Neuron (in vitro differentiated cells): ENCODE measurements around the gene REEP6.
A peak's percentile ranks its signal among the peaks of the same experiment; 100 is the strongest.
"Not testable (repeated sequence)": the region's sequence is repeated elsewhere in the genome, so short reads cannot be mapped to it uniquely, and the experiment has no call there.

Experiments
- H2AFZ ChIP-seq: one replicate; pipeline ENCODE4 v1.6.1; 2013; ENCODE audit warnings: low read depth, mild to moderate bottlenecking, inconsistent platforms, low read length, moderate library complexity
- H3K27me3 ChIP-seq: one replicate; pipeline ENCODE4 v1.6.1; 2013; ENCODE audit warnings: low read length; ENCODE audit not compliant: insufficient read depth
- H3K36me3 ChIP-seq: one replicate; pipeline ENCODE4 v1.6.1; 2013; ENCODE audit warnings: low read length; ENCODE audit not compliant: insufficient read depth
- H3K4me1 ChIP-seq: one replicate; pipeline ENCODE4 v1.6.1; 2013; ENCODE audit warnings: low read length; ENCODE audit not compliant: insufficient read depth
- H3K4me3 ChIP-seq: 2 replicates; pipeline ENCODE4 v1.5.1; 2013; ENCODE audit warnings: mild to moderate bottlenecking, low read length, moderate library complexity
- H3K9me3 ChIP-seq: one replicate; pipeline ENCODE4 v1.6.1; 2013; ENCODE audit warnings: low read length

The REEP6 gene

GRCh38 chr19:1516395-1516753 lies 25.4 kb downstream of the REEP6 start:
- H3K4me1 ChIP-seq: no peaks in the 10 kb centered on the region
- no peaks in the 10 kb centered on the region for H3K36me3 ChIP-seq
- H3K9me3 ChIP-seq: peaks cover 4% of the 10 kb centered on the region
- H2AFZ ChIP-seq: no peak overlapping the region
- peaks cover 27% of the 10 kb centered on the region for H3K27me3 ChIP-seq
- no peak overlapping the region for H3K4me3 ChIP-seq

DNA sequence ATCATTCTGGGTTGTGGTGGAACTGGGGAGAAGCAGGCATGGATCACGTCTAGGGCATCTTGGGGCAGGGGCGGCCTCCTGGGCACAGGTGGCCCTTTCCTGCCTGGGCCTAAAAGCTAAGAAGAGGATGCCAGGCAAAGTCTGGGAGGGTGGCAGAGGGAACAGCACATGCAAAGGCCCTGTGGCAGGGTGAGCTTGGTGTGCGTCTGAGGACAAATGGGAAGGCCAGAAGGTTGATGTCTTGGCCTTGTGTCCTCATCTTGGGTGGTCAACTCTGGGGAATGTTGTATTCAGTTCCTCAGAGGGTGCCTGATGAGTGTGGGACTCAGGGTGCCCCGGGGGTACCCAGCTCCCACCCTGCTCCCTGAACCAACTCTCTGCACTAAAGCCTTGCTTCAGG lies 27.5 kb downstream of the REEP6 start:
- no peaks in the 10 kb centered on the region for H3K4me1 ChIP-seq
- H2AFZ ChIP-seq: no peak overlapping the region
- no peaks in the 10 kb centered on the region for H3K36me3 ChIP-seq
- H3K9me3 ChIP-seq: peaks cover 4% of the 10 kb centered on the region
- no peak overlapping the region for H3K4me3 ChIP-seq
- H3K27me3 ChIP-seq: peaks cover 40% of the 10 kb centered on the region

- not testable (repeated sequence) for H3K4me3 ChIP-seq, H3K4me1 ChIP-seq, H3K9me3 ChIP-seq, H2AFZ ChIP-seq, H3K36me3 ChIP-seq
- peaks cover 39% of the 10 kb centered on the region for H3K27me3 ChIP-seq
Measured at GRCh38 chr19:1519802-1520201, 28.8 kb downstream of the REEP6 start.

DNA sequence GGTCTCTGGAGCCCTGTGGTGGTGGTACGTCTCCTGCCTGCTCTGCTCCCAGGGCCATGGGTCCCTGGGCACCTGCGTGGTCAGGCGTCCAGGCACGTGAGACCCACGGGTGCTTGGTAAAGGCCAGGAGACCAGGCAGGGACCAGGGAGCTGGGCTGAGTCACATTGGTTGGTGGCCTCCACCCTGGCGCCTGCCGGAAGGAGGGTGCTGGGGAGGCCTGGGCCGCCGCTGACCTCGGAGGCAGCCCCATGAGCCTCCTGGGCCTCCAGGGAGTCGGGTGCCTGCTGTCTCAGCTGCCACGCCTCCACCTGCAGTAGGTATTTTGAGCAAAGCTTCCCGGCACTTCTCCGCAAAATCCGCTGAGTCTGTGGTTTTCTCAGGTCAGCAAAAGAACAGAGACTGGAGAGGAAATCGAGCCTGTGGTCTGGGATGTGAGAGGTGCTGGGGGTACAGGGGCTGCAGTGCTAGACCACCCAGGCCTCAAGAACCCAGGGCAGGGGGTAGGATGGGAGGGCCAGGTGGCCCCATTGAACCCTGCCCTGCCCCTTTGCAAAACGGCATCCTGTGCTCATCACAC lies 29.3 kb downstream of the REEP6 start:
- Histone ChIP-seq H3K4me1 (no peaks in the 10 kb centered on the region), H3K9me3 (peaks cover 4% of the 10 kb centered on the region), H2AFZ (no peak overlapping the region), H3K36me3 (no peaks in the 10 kb centered on the region), H3K4me3 (no peak overlapping the region), H3K27me3 (peaks cover 41% of the 10 kb centered on the region)

GRCh38 chr19:1521636-1522035 lies 30.7 kb downstream of the REEP6 start:
- H3K27me3 ChIP-seq: peaks cover 52% of the 10 kb centered on the region
- H3K4me3 ChIP-seq: no peak overlapping the region
- no peak overlapping the region for H2AFZ ChIP-seq
- no peaks in the 10 kb centered on the region for H3K9me3 ChIP-seq
- H3K4me1 ChIP-seq: no peaks in the 10 kb centered on the region
- no peaks in the 10 kb centered on the region for H3K36me3 ChIP-seq

DNA sequence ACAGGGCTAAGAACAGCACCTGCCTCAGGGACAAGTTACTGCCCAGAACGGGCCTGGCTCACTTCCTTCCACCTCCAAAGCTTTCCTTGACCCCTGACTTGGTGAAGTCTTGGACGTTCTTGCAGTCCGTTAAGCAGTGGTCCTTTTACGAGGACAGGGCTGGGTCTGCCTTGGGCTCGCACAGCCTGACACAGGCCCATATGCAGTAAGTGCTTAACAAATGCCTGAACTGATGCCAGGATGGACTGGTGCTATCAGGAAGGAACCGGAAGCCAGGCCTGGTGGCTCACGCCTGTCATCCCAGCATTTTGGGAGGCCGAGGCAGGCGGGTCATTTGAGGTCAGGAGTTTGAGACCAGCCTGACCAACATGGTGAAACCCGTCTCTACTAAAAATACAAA lies 31.1 kb downstream of the REEP6 start:
- Histone ChIP-seq H3K27me3 (peaks cover 54% of the 10 kb centered on the region), H2AFZ (no peak overlapping the region), H3K4me1 (no peaks in the 10 kb centered on the region), H3K9me3 (no peaks in the 10 kb centered on the region), H3K4me3 (no peak overlapping the region), H3K36me3 (no peaks in the 10 kb centered on the region)

GRCh38 chr19:1522838-1523237 lies 31.9 kb downstream of the REEP6 start:
- H3K36me3 ChIP-seq: no peaks in the 10 kb centered on the region
- no peaks in the 10 kb centered on the region for H3K9me3 ChIP-seq
- H3K4me3 ChIP-seq: no peak overlapping the region
- H2AFZ ChIP-seq: no peak overlapping the region
- no peaks in the 10 kb centered on the region for H3K4me1 ChIP-seq
- H3K27me3 ChIP-seq: peaks cover 55% of the 10 kb centered on the region

GRCh38 chr19:1523412-1524286 lies 32.7 kb downstream of the REEP6 start, which contains the start of gene PLK5:
Gene PLK5, plus strand, starts transcription at chr19:1524077. Its CDS starts 2,920 bp downstream, at chr19:1526997.
- Histone ChIP-seq H3K36me3 (no peaks in the 10 kb centered on the region), H3K4me1 (no peaks in the 10 kb centered on the region), H3K4me3 (peak within 1 kb of the TSS; percentile 22), H3K27me3 (peaks cover 51% of the 10 kb centered on the region), H3K9me3 (no peaks in the 10 kb centered on the region), H2AFZ (no peak within 1 kb of the TSS)

- H3K27me3 ChIP-seq: peaks cover 54% of the 10 kb centered on the region
- peak overlapping the region; percentile 22 for H3K4me3 ChIP-seq
- H3K4me1 ChIP-seq: no peaks in the 10 kb centered on the region
- H3K9me3 ChIP-seq: no peaks in the 10 kb centered on the region
- no peaks in the 10 kb centered on the region for H3K36me3 ChIP-seq
- no peak overlapping the region for H2AFZ ChIP-seq
Measured at GRCh38 chr19:1524287-1524971, 33.4 kb downstream of the REEP6 start.

- no peaks in the 10 kb centered on the region for H3K36me3 ChIP-seq
- peaks cover 57% of the 10 kb centered on the region for H3K27me3 ChIP-seq
- H3K4me1 ChIP-seq: no peaks in the 10 kb centered on the region
- H3K4me3 ChIP-seq: no peak overlapping the region
- no peaks in the 10 kb centered on the region for H3K9me3 ChIP-seq
- no peak overlapping the region for H2AFZ ChIP-seq
Measured at GRCh38 chr19:1524972-1525325, 34.0 kb downstream of the REEP6 start.

GRCh38 chr19:1525343-1525742 lies 34.4 kb downstream of the REEP6 start:
- Histone ChIP-seq H3K27me3 (peaks cover 58% of the 10 kb centered on the region), H3K4me1 (no peaks in the 10 kb centered on the region), H2AFZ (no peak overlapping the region), H3K9me3 (no peaks in the 10 kb centered on the region), H3K4me3 (no peak overlapping the region), H3K36me3 (no peaks in the 10 kb centered on the region)

DNA sequence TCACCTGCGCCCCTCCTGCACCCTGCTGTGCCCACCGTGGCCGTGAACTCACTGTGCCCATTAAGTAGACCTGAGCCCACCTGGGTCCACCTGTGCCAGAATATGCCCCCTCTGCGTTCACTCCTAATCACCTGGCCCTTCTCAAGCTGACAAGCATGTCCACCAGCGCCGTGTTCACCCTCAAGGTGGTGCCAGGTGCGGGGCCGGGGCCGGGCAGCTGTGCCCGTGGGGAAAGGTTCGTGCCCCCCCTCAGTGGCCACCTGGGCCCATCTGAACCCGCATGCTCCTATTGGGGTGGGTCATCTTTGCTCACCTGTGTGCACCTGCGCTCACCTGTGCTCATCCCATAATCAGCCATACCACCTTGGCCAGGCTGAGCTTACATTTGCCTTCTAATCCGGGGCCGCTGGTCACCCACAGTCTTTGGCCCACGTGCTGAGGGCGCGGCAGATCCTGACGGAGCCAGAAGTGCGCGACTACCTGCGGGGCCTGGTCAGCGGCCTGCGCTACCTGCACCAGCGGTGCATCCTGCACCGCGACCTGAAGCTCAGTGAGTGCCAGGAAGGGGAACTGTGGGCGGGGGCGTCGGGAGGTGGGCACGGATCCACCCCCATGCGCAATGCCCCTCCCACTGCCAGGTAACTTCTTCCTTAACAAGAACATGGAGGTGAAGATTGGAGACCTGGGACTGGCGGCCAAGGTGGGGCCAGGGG lies 35.2 kb downstream of the REEP6 start:
- no peaks in the 10 kb centered on the region for H3K36me3 ChIP-seq
- H3K27me3 ChIP-seq: peaks cover 57% of the 10 kb centered on the region

More for the DNA sequence above, 35.2 kb downstream of the REEP6 start:
- H3K9me3 ChIP-seq: no peaks in the 10 kb centered on the region
- H2AFZ ChIP-seq: no peak overlapping the region
- H3K4me1 ChIP-seq: no peaks in the 10 kb centered on the region
- no peak overlapping the region for H3K4me3 ChIP-seq
